IMR-90 (cell line): ENCODE measurements around the gene GLUD1. TPM values are rescaled to one million over a fixed set of nuclear protein-coding genes. Genes with fewer than 3 reads are reported as not detected.
"Not testable (repeated sequence)": the region's sequence is repeated elsewhere in the genome, so short reads cannot be mapped to it uniquely, and the experiment has no call there.

Source experiments
- ATAC-seq: fragments of 200-7000 bp; cut with Tn5 transposase; 2 replicates; pipeline ENCODE4 v1.9.1; 2020; ENCODE audit warnings: low read depth, mild to moderate bottlenecking, moderate library complexity
- BruUV-seq: library from RNA; stranded (reverse); fragments of 400-500 nt; replicated peaks from 2 replicates; lab custom pipeline; 2021; lab: Mats Ljungman, UMichigan
- CTCF ChIA-PET: fragments of 300-600 bp; formaldehyde crosslinking; extraction: SDS; loops from one replicate; lab custom pipeline; 2021; ENCODE audit warnings: antibody characterized with exemption; lab: Yijun Ruan, JAX
- POLR2A ChIA-PET: fragments of 300-600 bp; sonication (Branson Sonifier 250); formaldehyde crosslinking; loops from one replicate; lab custom pipeline; 2022; ENCODE audit warnings: antibody characterized with exemption; ENCODE audit not compliant: unreplicated experiment; lab: Charles Lee
- DNase-seq: peaks from one replicate; pipeline ENCODE4 v3.0.0; 2013
- H2AFZ ChIP-seq: replicated peaks from 2 replicates; pipeline ENCODE3; 2013; ENCODE audit warnings: low read length, mild to moderate bottlenecking; ENCODE audit not compliant: poor library complexity
- H2AK5ac ChIP-seq: 2 replicates; pipeline ENCODE4 v1.6.1; 2013; ENCODE audit warnings: low read depth, low read length, inconsistent platforms
- H2AK9ac ChIP-seq: replicated peaks from 2 replicates; pipeline ENCODE3; 2013; ENCODE audit warnings: mild to moderate bottlenecking, low read depth, low read length, moderate library complexity; ENCODE audit not compliant: poor library complexity
- H2BK120ac ChIP-seq: 2 replicates; pipeline ENCODE4 v1.6.1; 2013; ENCODE audit warnings: low read depth, low read length, inconsistent platforms
- H2BK15ac ChIP-seq: 3 replicates; pipeline ENCODE4 v1.6.1; 2013; ENCODE audit warnings: low read depth, low read length, inconsistent platforms
- H2BK20ac ChIP-seq: 2 replicates; pipeline ENCODE4 v1.6.1; 2013; ENCODE audit warnings: low read depth, mild to moderate bottlenecking, inconsistent platforms, low read length, moderate library complexity
- H2BK5ac ChIP-seq: 2 replicates; pipeline ENCODE4 v1.6.1; 2013; ENCODE audit warnings: mild to moderate bottlenecking, low read depth, low read length, inconsistent platforms; ENCODE audit not compliant: poor library complexity, severe bottlenecking
- H3K14ac ChIP-seq: replicated peaks from 2 replicates; pipeline ENCODE4 v1.6.1; 2013; ENCODE audit warnings: low read depth, low read length, inconsistent platforms
- H3K18ac ChIP-seq: 2 replicates; pipeline ENCODE4 v1.6.1; 2013; ENCODE audit warnings: low read depth, low read length, control low read depth
- H3K23ac ChIP-seq: 2 replicates; pipeline ENCODE4 v1.6.1; 2013; ENCODE audit warnings: low read depth, low read length, inconsistent platforms
- H3K27ac ChIP-seq: 2 replicates; pipeline ENCODE4 v1.5.1; 2013; ENCODE audit warnings: mild to moderate bottlenecking, control low read depth, low read length; ENCODE audit not compliant: insufficient read depth
- H3K27me3 ChIP-seq: 2 replicates; pipeline ENCODE4 v1.6.1; 2013; ENCODE audit warnings: low read length; ENCODE audit not compliant: control insufficient read depth, insufficient read depth
- H3K36me3 ChIP-seq: 2 replicates; pipeline ENCODE4 v1.6.1; 2013; ENCODE audit warnings: low read length, mixed read lengths; ENCODE audit not compliant: control insufficient read depth, insufficient read depth
- H3K4ac ChIP-seq: 2 replicates; pipeline ENCODE4 v1.6.1; 2013; ENCODE audit warnings: low read depth, low read length, inconsistent platforms
- H3K4me1 ChIP-seq: 2 replicates; pipeline ENCODE4 v1.6.1; 2013; ENCODE audit warnings: low read length, mixed read lengths; ENCODE audit not compliant: control insufficient read depth, insufficient read depth
- H3K4me2 ChIP-seq: 2 replicates; pipeline ENCODE4 v1.6.1; 2013; ENCODE audit warnings: low read depth, mild to moderate bottlenecking, control low read depth, low read length, moderate library complexity
- H3K4me3 ChIP-seq: 2 replicates; pipeline ENCODE4 v1.5.1; 2013; ENCODE audit warnings: low read depth, mild to moderate bottlenecking, control low read depth, low read length, moderate library complexity; ENCODE audit not compliant: insufficient read depth
- H3K56ac ChIP-seq: 2 replicates; pipeline ENCODE4 v1.6.1; 2013; ENCODE audit warnings: low read length, inconsistent platforms; ENCODE audit not compliant: insufficient read depth; ENCODE audit errors: extremely low read depth
- H3K79me1 ChIP-seq, 2 experiments: 2 replicates each; pipeline ENCODE4 v1.6.1; 2013; ENCODE audit warnings: low read length in 2 of 2, inconsistent platforms in 1 of 2, low read depth in 1 of 2
- H3K9ac ChIP-seq: 2 replicates; pipeline ENCODE4 v1.6.1; 2013; ENCODE audit warnings: low read depth, low read length, control low read depth
- H3K9me1 ChIP-seq: 2 replicates; pipeline ENCODE4 v1.6.1; 2013; ENCODE audit warnings: low read length, inconsistent platforms; ENCODE audit not compliant: insufficient read depth
- H3K9me3 ChIP-seq: 2 replicates; pipeline ENCODE4 v1.6.1; 2013; ENCODE audit warnings: low read length; ENCODE audit not compliant: control insufficient read depth, insufficient read depth
- H4K20me1 ChIP-seq: 2 replicates; pipeline ENCODE4 v1.6.1; 2013; ENCODE audit warnings: low read length, inconsistent platforms; ENCODE audit not compliant: insufficient read depth
- H4K5ac ChIP-seq: 2 replicates; pipeline ENCODE4 v1.6.1; 2013; ENCODE audit warnings: mild to moderate bottlenecking, low read depth, low read length, control low read depth
- H4K8ac ChIP-seq, 2 experiments: 2 replicates each; pipeline ENCODE4 v1.6.1; 2013; ENCODE audit warnings: low read depth in 2 of 2, low read length in 2 of 2, control low read depth in 1 of 2, inconsistent platforms in 1 of 2
- H4K91ac ChIP-seq: 2 replicates; pipeline ENCODE4 v1.6.1; 2013; ENCODE audit warnings: low read depth, low read length, inconsistent platforms; ENCODE audit not compliant: insufficient read depth
- WGBS, 2 experiments: methylation state at CpG; one replicate each; pipeline versions ENCODE4 v1.1.5 to v1.1.7; 2013; ENCODE audit warnings: missing lambda C conversion rate in 2 of 2; ENCODE audit not compliant: insufficient read length in 1 of 2; ENCODE audit errors: extremely low coverage in 2 of 2; 5-methylcytosine and 5-hydroxymethylcytosine counted together
- dilution Hi-C: fragments of 300-500 bp; cut with HindIII; formaldehyde crosslinking; loops from one replicate; pipeline ENCODE4 v1.14.3; 2018; ENCODE audit warnings: low sequenced_read_pairs; ENCODE audit not compliant: unreplicated experiment
- in situ Hi-C: fragments of 300-500 bp; cut with MboI; formaldehyde crosslinking; loops from 3 replicates; pipeline ENCODE4 v1.14.3; 2019; ENCODE audit warnings: low sequenced_read_pairs, inconsistent platforms, mixed read lengths
- intact Hi-C: fragments of 100-400 bp; cut with micrococcal nuclease; formaldehyde crosslinking; loops from 2 replicates; pipeline ENCODE4 v1.10.0; 2022
- polyA plus RNA-seq, 3 experiments: library from polyadenylated mRNA; depleted of rRNA; stranded (reverse); fragments of >200 nt; gene quantifications; 2 replicates each; pipeline ENCODE4 v1.2.3, GENCODE V29; 2012; ENCODE audit warnings: low replicate concordance in 1 of 3
- total RNA-seq: library from RNA; depleted of rRNA; stranded (reverse); fragments of >200 nt; gene quantifications from 2 replicates; pipeline ENCODE4 v1.2.3, GENCODE V29; 2012

Gene GLUD1
- total and polyA plus RNA-seq, 2 of the 4 experiments (the other 2 are of a cell fraction), result 64.8 to 210 TPM

- in situ Hi-C loops, H3K9ac ChIP-seq, H4K5ac ChIP-seq, H2AK5ac ChIP-seq, H2AK9ac ChIP-seq, H2BK20ac ChIP-seq, POLR2A ChIA-PET, DNase-seq, H3K27me3 ChIP-seq, H3K9me1 ChIP-seq, intact Hi-C loops, H4K8ac ChIP-seq, H3K4me1 ChIP-seq, ATAC-seq, H3K9me3 ChIP-seq, H2BK15ac ChIP-seq, H3K4me2 ChIP-seq, H2BK120ac ChIP-seq, H4K20me1 ChIP-seq, H3K56ac ChIP-seq, H4K91ac ChIP-seq, H3K14ac ChIP-seq, H3K4me3 ChIP-seq, dilution Hi-C loops, H3K4ac ChIP-seq, H3K27ac ChIP-seq, H3K23ac ChIP-seq, BruUV-seq, H3K18ac ChIP-seq, H2BK5ac ChIP-seq, CTCF ChIA-PET, H2AFZ ChIP-seq: not testable (repeated sequence)
- WGBS, 2 experiments, result no CpG with 5 or more reads among the region's 2 CpGs
- Histone ChIP-seq H3K36me3 (peaks cover 16% of the 10 kb centered on the region), H3K79me1 (peaks cover 9 to 47% of the 10 kb centered on the region in 2 experiments; a peak in 2 of 4 replicates)
These were observed 18.2 kb downstream of the GLUD1 start for GRCh38 chr10:87076421-87076820.
